Hematopoietic multipotent progenitor cell (in vitro differentiated cells): ENCODE measurements around the gene LRRC30. TPM values are rescaled to one million over a fixed set of nuclear protein-coding genes. Genes with fewer than 3 reads are reported as not detected.
"Not testable (repeated sequence)": the region's sequence is repeated elsewhere in the genome, so short reads cannot be mapped to it uniquely, and the experiment has no call there.

ENCODE experiments used
- DNase-seq, 3 donors: peaks; one replicate each; pipeline ENCODE4 v3.0.0-alpha.2; 2011 to 2015; ENCODE audit warnings: low read depth in 2 of 3, low spot score in 2 of 3
- total RNA-seq: library from RNA; depleted of rRNA; stranded (reverse); fragments of >200 nt; gene quantifications from one replicate; pipeline ENCODE4 v1.2.3, GENCODE V29; 2012

The LRRC30 gene
- not detected for total RNA-seq

- DNase-seq: no peak
Measured at GRCh38 chr18:7230626-7231349, at the start of gene LRRC30. TSS of gene LRRC30 (plus strand) at chr18:7231089. CDS start at chr18:7231139, 50 bp downstream.

GRCh38 chr18:7185701-7186100 lies 45.2 kb upstream of the LRRC30 start:
- DNase-seq: no peak

GRCh38 chr18:7190547-7191156 lies 40.2 kb upstream of the LRRC30 start:
- DNase-seq: no peak

- no peak for DNase-seq
Measured at GRCh38 chr18:7191736-7192135, 39.2 kb upstream of the LRRC30 start.

- no peak for DNase-seq
Measured at GRCh38 chr18:7195266-7195665, 35.6 kb upstream of the LRRC30 start.

GRCh38 chr18:7196421-7196820 lies 34.5 kb upstream of the LRRC30 start:
- no peak for DNase-seq

- no peak for DNase-seq
Measured at GRCh38 chr18:7197854-7198253, 33.0 kb upstream of the LRRC30 start.

- DNase-seq: no peak
Measured at GRCh38 chr18:7198326-7198725, 32.6 kb upstream of the LRRC30 start.

GRCh38 chr18:7201096-7201495 lies 29.8 kb upstream of the LRRC30 start:
- DNase-seq: no peak

GRCh38 chr18:7202169-7202568 lies 28.7 kb upstream of the LRRC30 start:
- no peak for DNase-seq

- not testable (repeated sequence) for DNase-seq
Measured at GRCh38 chr18:7203601-7204000, 27.3 kb upstream of the LRRC30 start.

GRCh38 chr18:7205346-7205745 lies 25.5 kb upstream of the LRRC30 start:
- no peak for DNase-seq

GRCh38 chr18:7206217-7206616 lies 24.7 kb upstream of the LRRC30 start:
- no peak for DNase-seq

- no peak for DNase-seq
Measured at GRCh38 chr18:7207366-7207915, 23.4 kb upstream of the LRRC30 start.

- DNase-seq: peak in 2 of 3 donors; percentile 26 to 50
Measured at GRCh38 chr18:7221424-7222155, 9.3 kb upstream of the LRRC30 start.

GRCh38 chr18:7224198-7224597 lies 6.7 kb upstream of the LRRC30 start:
- no peak for DNase-seq

- DNase-seq: no peak
Measured at GRCh38 chr18:7232218-7232617, 1.3 kb downstream of the LRRC30 start.

- no peak for DNase-seq
Measured at GRCh38 chr18:7233134-7233810, 2.4 kb downstream of the LRRC30 start.

- DNase-seq: no peak
Measured at GRCh38 chr18:7234091-7234490, 3.2 kb downstream of the LRRC30 start.

GRCh38 chr18:7234956-7235355 lies 4.1 kb downstream of the LRRC30 start:
- DNase-seq: no peak

- no peak for DNase-seq
Measured at GRCh38 chr18:7236072-7236471, 5.2 kb downstream of the LRRC30 start.
